GM18870 (cell line): ENCODE results near the gene TMPRSS4.

ENCODE experiments used
- ATAC-seq: cut with Tn5 transposase; IDR thresholded peaks from one replicate; pipeline ENCODE4 v1.9.1; 2021; ENCODE audit warnings: moderate library complexity; ENCODE audit not compliant: unreplicated experiment

The TMPRSS4 gene

DNA sequence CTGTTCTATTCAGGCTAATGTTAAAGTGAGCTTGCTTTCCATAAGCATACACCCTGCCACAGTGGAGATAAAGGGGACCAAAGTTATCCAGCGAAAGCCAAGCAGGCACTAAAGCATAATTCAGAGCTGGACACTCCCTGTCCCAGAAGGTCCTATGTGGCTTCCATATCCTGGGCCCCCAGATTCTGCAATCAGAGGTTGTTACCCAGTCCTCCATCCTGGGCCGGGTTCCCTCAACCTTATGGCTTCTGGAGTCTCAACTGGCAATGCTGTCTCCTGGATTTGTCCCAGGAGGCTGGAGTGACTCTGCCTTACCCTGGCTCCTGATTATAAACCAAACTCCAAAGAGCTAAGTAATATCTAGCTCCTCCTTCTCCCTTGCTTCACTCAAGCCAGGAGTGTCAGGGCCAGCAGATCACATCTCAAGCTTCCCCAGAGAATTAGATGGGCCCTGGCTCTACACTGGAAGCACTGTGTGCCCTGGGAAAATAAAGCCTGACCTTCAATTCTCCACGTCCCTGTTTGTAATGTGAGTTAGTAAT, 23.9 kb downstream of the TMPRSS4 start:
- ATAC-seq, result no peak

DNA sequence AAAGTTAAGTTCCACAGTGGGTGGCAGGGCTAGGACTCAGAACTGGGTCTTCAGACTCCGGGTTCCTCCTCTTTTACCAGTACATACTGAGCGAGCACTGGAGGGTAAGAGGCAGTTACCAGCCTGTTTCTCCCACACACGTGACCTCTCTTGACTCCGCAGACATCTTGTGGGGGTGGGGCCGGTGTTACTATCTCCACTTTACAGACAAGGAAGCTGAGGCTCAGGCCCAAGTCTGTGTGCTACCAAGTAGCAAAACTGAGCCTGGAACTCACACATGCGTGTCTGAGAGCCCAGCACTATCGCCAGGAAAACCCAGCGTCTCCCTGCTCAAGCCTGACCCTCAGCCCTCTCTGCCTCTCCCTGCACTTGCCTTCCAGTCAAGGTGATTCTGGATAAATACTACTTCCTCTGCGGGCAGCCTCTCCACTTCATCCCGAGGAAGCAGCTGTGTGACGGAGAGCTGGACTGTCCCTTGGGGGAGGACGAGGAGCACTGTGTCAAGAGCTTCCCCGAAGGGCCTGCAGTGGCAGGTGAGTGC, 25.9 kb downstream of the TMPRSS4 start:
- no peak for ATAC-seq

DNA sequence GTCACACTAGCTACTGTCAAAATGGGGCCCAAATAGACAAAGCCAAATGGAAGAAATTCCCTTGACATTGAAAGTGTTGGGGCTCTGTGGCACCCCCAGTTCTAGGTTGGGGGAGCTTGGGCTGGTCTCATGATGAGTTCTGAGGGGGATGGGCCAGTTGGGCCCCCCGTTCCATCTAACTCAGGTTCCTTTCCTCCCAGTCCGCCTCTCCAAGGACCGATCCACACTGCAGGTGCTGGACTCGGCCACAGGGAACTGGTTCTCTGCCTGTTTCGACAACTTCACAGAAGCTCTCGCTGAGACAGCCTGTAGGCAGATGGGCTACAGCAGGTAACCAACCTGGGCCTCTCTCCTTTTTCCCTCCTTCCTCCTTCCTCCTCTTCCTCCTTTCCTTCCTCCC, 27.6 kb downstream of the TMPRSS4 start:
- no peak for ATAC-seq

DNA sequence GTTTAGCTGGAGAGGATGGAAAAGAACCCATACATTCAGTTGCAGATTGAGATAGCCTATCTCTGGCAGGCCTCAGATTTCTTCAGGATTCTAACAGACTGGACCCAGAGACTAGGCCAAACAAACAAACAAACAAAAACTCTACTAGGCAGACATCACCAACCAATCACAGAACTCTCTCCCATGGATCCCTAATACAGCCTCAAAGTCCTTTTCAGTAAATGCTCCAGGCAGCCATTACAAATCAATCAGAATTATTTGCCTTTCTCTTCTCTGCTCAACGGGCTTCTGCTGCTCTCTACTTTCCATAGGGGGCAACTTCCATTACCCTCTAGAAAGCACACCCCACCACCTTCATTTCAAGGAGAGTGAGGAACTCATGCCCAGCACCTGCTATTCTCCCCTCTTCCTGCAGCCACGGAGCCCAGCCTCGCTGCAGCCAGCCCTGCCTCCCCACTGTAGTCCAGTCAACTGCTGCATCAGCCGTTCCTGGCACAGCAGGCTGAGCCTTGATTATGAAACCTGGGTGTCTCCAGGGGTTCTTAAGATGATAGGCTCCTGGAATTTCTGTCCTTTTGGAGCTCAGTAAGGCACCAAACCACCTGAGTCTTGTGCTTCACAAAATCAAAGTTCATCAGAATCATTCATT, 28.9 kb downstream of the TMPRSS4 start:
- no peak for ATAC-seq

GRCh38 chr11:118106789-118107335, 30.0 kb downstream of the TMPRSS4 start:
- ATAC-seq, result no peak

- ATAC-seq, result no peak
These were observed 31.6 kb downstream of the TMPRSS4 start for GRCh38 chr11:118108513-118108912.

- no peak for ATAC-seq
These were observed 32.4 kb downstream of the TMPRSS4 start for GRCh38 chr11:118109231-118109630.

GRCh38 chr11:118111019-118111743, 34.3 kb downstream of the TMPRSS4 start:
- ATAC-seq, result no peak

- ATAC-seq, result no peak
These were observed 34.8 kb downstream of the TMPRSS4 start for GRCh38 chr11:118111744-118112035.

DNA sequence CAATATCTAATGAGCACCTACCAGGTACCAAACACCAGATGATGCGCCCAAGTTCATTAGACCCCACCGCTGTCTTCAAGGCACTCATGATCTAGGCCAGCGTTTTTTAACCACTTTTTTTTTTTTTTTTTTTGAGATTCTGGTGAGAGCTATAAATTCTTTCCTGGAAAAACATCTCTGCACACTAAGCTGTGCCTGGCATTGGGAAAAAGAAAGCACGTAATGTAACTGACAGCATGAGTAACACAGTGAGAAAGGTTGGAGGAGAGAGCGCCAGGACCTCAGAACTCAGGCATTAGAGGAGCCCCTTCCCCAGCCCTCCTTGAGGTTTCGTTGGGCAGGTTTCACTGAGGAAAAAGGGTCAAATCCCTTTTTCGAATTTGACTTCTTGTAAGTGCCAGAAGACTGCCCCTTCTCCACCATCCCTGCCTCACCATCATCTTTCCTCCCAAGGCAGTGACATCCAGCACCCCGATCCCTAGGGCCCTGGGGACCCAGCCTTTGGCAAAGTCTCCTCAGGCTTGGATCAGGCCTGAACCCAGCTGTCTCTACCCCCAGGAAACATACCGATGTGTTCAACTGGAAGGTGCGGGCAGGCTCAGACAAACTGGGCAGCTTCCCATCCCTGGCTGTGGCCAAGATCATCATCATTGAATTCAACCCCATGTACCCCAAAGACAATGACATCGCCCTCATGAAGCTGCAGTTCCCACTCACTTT, 36.0 kb downstream of the TMPRSS4 start:
- no peak for ATAC-seq

DNA sequence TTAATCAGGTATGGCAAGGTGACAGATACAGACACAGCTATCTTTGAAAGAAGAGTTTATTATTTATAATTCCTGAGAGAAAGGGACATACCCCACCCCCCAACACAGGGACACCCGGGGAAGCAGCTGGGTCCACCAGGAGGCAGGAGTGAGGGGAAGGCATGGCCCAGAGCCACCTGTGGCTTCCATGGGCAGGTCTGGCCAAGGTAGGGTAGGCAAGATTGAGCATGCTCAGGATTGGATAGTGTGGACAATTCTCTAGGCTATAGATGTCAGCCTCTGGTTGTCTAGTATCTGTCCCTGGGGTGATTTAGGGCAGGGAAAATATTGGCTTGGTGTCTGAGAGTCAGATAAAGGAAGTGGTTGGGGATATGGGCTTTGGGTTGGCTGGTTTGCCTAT, 37.4 kb downstream of the TMPRSS4 start:
- no peak for ATAC-seq

- ATAC-seq, result no peak
These were observed 38.2 kb downstream of the TMPRSS4 start for GRCh38 chr11:118115048-118115447.

- ATAC-seq, result no peak
These were observed 41.1 kb downstream of the TMPRSS4 start for GRCh38 chr11:118117790-118118601.

- no peak for ATAC-seq
These were observed 43.9 kb downstream of the TMPRSS4 start for GRCh38 chr11:118120793-118121192.

GRCh38 chr11:118124929-118125535, 48.2 kb downstream of the TMPRSS4 start:
- ATAC-seq, result no peak

DNA sequence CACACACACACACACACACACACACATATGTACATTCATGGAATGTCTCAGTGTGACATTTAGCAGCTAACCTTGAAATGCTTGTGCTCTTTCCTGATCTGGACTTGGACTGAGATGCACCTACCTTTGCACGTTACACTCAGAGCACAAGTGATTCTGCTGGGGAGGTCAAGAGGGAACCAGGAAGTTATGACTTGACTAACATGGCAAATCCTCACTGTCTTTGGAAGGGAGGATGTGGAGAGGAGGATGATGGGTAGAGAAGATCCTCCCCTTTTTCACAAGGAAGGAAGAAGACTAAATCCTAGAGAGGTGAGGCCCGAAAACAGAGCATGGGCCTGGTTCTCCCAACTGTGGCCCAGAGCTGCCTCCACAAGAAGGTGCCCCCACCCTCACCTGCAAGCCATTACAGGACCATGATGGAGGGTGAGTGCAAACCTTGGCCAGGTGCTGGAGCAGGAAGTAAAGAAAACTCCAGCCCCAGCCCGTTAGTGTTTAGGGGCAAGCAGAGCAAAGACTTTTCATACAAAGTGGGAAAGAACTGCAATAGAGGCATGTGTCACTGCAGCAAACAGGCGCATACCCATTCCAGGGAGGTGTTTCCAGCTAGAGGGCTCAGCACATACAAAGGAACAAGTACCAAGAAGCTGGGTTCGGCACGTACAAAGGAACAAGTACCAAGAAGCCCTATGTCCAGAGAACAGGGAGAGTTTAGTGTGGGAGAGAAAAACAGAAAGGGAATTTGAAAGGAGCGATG, 49.4 kb downstream of the TMPRSS4 start:
- ATAC-seq, result no peak

- ATAC-seq, result no peak
These were observed 51.4 kb downstream of the TMPRSS4 start for GRCh38 chr11:118128310-118128709.

- no peak for ATAC-seq
These were observed 52.0 kb downstream of the TMPRSS4 start for GRCh38 chr11:118128721-118129470.
